Skin epidermis (tissue), 12 donors: ENCODE measurements around the gene PLK2.

Source experiments
- H3K27ac ChIP-seq, 21 experiments: fragments of 200-600 bp; sonication (generic) in 11 of 21; one replicate each; pipeline ENCODE4 v1.5.0; 2020; ENCODE audit warnings: mild to moderate bottlenecking in 3 of 21, inconsistent platforms in 2 of 21, moderate library complexity in 2 of 21
- H3K4me3 ChIP-seq, 7 experiments: fragments of 200-600 bp; sonication (generic) in 2 of 7; one replicate each; pipeline ENCODE4 v1.5.0; 2020; ENCODE audit warnings: inconsistent platforms in 2 of 7, mild to moderate bottlenecking in 2 of 7, moderate library complexity in 1 of 7

PLK2 gene

DNA sequence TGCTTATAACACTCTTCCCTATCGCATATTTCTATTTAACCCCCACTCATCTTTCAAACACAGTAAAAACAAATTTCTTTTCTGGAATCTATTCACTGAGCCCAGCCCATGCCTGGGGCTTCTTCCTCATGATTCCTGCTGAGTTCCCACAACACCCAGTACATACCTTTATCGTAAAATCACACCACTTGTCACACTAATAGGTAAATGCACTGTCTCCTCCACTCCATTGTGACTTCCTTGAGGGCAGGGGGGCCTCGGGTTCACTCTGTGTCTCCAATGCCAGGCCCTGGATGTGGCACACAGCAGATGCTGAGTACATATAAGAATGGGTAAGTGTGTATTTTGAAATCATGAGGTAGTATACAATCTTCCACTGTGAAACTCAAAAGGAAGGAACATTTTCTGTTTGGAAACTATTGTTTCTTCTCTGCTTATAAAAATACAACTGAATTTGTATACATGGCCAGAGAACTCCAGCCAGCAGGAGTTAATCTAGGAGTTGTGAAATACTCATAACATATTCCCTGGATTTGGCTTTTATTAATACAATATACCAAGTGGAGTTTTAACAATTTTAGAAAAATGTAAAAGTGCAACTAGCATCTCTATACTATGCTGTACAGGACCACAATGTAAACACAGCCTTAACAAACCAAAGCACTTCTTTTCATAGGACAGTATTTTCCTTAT, 7.2 kb downstream of the PLK2 start:
- Histone ChIP-seq H3K4me3 (no peak overlapping the region), H3K27ac (peak overlapping the region in 2 of 21 experiments; percentile 8 to 15)

DNA sequence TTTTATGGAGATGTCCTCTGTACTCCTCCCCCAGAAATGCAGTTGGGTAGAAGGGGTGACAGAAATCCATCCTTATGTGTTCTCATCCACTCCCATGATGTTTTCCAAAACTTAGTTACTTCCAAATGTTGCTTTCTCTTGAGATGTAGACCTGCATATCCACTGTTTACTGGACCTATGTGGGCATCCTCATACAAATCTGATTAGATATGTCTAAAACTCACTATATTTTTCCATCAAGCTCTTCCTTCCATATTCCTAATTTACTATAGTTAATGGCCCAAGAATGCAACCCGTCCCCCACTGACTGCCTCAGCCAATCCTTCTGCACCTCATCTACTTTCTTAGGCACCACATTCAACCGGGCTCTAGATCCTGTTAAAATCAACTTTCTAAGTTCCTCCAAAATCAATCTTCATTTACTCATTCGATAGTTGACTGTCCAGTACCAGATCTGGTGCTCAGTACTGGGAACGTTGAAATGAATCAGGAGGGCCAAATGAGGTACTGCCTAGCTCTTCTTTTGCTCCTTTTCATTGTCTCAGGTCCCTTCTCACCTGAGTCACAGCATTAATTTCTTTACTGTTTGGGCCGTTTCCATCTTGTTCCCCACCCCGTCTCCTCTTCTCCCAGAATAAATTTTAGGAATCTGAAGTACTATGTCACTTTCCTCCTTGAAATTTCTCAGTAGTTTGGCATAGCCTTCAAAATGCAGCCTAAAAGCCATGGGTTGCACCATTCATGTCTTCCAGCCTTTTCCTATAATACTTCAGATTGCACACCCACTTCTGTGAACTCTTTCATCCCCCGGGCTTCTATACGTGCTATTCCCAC, 7.9 kb downstream of the PLK2 start:
- peak overlapping the region in 2 of 21 experiments; percentile 2 to 19 for H3K27ac ChIP-seq
- no peak overlapping the region for H3K4me3 ChIP-seq

DNA sequence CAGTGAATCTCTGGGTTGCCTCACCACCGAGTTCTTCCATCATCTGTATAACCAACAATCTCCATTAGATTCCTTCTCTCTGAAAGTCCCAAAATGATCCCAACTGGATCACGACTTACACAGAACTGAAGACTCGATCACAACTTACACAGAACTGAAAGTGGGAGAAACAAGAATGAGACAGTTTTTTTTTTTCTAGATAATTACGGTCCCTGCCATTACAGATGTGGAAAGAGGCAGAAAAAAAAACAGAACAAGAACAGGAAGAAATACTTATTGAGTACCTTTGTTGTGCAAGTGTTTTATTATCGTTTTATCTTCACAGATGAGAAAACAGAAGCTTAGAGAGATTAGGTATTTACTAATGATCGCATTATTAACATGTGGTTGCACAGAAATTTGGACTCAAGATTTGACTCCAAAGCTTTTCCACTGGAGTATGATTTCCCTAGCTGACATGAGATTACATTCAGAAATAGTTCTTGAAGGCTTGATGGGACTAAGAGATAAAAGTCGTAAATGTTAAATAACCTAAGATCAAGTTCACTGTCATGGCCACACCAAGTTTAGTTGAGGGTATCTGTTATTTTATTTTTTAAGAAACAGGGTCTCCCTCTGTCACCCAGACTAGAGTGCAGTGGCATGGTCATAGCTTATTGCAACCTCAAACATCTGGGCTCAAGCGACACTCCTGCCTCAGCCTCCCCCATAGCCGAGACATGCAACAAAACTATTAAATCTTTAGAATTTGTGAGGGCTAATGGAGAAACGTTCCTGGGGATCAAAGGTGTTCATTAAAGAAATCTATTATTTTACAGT, 8.9 kb downstream of the PLK2 start:
- Histone ChIP-seq H3K4me3 (no peak overlapping the region), H3K27ac (no peak overlapping the region)

DNA sequence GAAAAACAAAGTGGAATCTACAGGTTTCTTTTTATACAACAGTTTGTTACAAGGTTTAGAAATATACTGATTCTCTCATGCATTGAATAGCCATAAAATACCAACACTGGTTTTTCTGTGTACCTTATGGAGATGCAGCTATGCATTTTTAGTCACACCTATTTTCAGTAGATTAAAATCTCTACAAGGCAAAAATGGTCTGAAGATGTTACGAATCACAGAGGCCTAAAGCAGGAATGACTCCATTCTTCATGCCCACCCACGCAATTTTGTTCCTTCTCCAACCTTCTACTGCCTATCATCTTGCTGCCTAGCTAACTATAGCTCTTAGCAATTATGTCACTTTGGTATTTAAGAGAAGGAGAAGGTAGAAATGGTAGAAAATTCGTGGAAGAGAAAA, 9.9 kb downstream of the PLK2 start:
- no peak overlapping the region for H3K4me3 ChIP-seq
- no peak overlapping the region for H3K27ac ChIP-seq

DNA sequence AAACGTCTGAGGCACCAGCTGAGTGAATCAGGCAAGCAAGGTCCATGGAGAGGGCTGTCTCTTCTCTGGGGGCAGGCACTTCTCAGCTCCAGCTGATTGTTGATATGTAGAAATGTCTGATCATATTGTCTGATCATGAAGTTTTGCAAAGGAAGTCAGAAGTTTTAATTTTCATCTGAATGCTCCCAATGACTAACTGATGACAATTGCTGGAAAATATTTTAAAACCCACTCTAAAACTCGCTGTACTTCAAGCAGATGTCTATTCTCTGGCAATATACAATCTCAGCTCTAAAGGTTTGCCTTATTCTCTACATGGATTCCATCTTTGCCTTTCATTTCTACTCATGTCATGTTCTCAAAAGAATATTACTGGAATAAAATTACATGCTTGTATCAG, 12.7 kb downstream of the PLK2 start:
- no peak overlapping the region for H3K4me3 ChIP-seq
- no peak overlapping the region for H3K27ac ChIP-seq

DNA sequence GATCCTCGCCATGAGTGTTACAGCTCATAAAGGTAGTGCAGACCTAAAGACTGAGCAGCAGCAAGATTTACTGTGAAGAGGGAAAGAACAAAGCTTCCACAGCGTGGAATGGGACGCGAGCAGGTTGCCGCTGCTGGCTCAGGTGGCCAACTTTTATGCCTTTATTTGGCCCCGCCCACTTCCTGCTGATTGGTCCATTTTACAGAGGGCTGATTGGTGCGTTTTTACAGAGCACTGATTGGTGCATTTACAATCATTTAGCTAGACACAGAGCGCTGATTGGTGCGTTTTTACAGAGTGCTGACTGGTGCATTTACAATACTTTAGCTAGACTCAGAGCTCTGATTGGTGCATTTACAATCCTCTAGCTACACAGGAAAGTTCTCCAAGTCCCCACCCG, 13.9 kb downstream of the PLK2 start:
- no peak overlapping the region for H3K4me3 ChIP-seq
- no peak overlapping the region for H3K27ac ChIP-seq

DNA sequence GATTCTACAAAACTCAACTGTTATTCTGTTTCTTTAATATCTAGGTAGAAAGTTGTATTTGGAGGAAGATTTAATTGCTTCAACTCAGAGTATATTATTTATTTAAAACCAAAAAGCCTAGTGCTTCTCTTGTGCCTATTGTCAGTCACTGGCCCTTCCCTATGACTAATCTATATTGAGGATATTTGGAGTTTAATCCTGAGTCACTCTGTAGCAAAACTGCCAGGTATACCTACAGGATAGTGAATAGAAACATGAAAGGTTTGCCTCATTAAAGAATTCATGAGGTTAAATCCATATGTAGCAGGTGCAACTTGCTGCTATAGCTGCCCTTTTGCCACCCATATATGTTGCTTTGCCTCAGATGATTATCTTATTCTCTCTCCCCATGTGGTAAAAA, 15.1 kb downstream of the PLK2 start:
- H3K27ac ChIP-seq, result no peak overlapping the region
- no peak overlapping the region for H3K4me3 ChIP-seq

DNA sequence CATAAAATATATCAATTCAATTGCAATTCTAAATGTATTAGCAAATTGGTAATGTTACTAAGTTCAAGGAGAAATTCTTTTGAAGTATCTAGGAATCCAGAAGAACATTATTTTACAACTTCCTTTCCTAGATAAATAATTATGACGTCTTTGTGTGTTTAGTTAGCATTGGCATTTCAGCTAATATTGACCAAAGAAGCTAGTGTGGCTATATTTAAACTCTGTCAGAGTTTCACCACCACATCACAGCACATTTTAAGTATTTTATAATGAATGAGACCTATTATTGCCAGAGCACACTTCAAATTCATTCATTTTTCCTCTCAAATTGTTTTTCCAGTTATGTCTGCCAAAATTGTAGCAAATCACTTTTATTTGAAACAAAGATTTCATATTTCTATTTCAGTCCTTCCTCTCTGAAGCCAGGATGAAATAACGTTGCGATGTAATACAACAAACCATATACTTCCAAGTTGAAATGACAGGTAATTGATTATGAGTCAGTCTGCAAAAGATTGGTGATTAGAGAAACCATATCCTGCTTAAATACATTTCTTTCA, 18.9 kb downstream of the PLK2 start:
- Histone ChIP-seq H3K27ac (no peak overlapping the region), H3K4me3 (no peak overlapping the region)

DNA sequence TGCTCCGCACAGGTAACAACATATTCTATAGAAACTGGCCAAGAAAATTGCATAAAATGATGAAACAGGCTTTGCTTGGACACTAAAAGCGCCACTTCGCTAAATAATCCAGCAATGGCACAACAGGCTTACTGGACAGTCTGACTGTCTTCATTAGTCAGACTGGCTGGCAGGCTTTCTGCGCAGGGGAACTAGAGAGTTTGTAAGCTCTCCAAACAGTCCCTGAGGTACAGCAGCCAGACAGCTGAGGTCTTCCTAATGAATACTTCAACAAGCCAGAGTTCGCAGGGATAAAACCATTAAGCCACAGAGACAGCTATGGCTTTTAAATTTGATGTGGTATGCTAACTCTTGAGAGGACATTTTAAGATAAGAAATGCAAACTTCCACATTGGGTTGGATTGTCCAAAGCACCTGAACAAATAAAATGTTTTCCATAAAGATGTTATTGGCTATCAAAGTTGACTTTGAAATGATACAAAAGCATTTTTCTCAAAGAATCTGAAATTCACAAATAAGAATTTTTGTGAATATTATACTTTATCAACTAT, 20.7 kb downstream of the PLK2 start:
- Histone ChIP-seq H3K27ac (no peak overlapping the region), H3K4me3 (no peak overlapping the region)

DNA sequence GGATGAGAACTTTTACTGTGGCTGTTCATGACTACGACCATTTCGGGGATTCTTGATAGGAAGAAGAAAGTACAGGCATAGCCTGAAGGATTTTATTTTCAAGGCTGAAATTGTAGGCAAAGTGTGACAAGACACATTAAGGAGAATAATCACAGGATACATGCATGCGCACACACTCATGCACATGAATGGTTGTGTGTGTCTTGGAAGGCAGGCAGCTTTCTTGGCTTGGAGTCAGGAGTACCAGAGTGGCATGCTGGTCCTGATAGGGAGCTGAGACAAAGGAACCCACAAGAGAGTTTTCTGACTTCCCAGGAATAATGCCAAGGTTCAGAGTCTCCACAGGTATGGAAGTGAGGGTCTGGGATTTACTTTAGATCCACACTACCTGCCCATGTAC, 22.2 kb downstream of the PLK2 start:
- Histone ChIP-seq H3K27ac (no peak overlapping the region), H3K4me3 (no peak overlapping the region)

DNA sequence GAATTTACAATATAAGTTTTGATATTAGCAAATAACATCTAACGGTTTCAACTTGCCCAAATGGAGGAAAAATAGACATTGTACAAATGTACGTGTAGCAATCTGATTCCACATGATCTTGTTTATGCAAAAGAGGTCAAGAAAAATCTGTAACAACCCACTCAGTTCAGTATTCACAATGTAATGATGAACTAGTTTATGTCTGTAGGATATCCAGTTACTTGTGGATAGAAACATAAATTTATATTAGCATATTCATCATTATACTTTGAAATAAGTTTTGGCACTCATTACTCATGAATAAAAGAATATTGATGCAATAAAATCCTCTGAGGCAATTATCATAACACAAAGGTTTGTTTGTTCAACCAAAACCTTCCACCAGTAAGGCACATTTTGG, 28.1 kb downstream of the PLK2 start:
- Histone ChIP-seq H3K4me3 (no peak overlapping the region), H3K27ac (no peak overlapping the region)

DNA sequence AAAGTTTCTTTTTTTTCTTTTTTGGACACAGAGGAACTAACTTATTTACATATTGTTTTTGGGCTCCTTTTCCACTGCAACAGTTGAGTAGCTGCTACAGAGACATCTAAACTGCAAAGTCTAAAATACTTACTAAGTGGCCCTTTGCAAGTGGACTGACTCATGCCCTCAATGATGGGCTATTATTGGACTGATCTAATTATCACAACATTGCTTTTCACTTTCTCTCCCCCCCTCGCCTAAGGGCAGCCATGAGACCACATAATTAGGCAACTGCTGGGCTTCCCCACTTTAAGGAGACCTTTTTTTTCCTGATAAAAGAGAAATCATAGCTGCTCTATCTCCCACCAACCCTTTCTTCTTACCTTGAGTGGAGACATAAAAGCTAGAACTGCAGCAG, 47.0 kb downstream of the PLK2 start:
- Histone ChIP-seq H3K4me3 (no peak overlapping the region), H3K27ac (no peak overlapping the region)

DNA sequence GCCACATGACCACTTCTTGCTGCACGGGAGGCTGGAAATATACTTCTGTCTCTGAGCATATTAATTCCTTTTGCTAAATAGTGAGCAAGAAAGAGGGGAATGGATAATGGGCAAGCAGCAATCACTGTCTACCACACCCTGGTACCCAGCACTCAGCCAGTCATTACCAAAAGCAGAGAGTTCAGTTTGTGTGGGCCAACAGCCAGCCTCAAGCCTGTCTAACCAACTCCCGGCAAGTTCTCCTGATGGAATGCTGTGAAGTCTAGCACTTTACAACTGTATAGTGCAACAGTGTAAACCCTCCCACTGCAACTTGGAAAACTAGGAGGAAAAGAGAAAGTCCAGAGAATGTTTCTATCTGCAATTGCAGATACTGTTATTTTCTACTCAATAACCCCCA, 47.8 kb downstream of the PLK2 start:
- Histone ChIP-seq H3K27ac (peak overlapping the region in 4 of 21 experiments; percentile 7 to 72 (median 58)), H3K4me3 (no peak overlapping the region)

DNA sequence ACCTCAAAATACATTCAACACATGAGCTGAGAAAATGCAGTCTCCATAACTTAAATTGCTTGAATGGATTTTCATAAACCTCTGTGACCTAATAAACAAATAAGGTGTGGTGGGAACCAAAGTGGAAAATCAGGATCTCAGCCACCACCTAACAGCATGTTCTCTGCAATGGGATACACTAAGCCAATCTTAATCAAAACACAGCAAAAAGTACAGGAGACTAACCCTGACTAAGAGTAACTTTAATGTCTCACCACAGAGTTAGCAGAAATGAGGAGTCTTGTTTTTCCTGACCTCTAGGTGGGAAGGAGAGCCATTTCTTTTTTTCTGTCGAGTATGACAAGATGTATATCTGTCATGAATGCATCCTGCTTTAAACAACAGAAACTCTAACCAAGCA, 48.5 kb downstream of the PLK2 start:
- Histone ChIP-seq H3K27ac (peak overlapping the region in 7 of 21 experiments; percentile 1 to 72 (median 10)), H3K4me3 (no peak overlapping the region)

DNA sequence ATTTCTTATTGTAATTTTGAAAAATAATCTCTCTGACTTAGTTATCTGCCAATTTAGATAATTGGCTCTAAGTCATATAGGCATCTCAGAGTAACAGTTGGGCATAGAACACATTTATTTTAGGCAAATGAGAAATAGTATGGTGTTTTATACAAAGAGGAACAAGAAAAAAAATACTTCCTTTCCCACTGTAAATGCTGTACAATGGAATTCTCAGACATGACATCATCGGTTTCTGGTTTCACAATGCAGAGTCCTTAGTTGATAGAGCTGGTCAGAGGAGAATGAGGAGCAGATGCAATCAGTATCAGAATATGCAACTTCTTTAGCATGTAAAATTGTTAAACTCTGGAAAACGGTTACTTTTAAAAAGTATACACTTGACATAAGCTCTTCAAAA, 49.4 kb downstream of the PLK2 start:
- Histone ChIP-seq H3K4me3 (no peak overlapping the region), H3K27ac (peak overlapping the region in 6 of 21 experiments; percentile 10 to 72 (median 52))

DNA sequence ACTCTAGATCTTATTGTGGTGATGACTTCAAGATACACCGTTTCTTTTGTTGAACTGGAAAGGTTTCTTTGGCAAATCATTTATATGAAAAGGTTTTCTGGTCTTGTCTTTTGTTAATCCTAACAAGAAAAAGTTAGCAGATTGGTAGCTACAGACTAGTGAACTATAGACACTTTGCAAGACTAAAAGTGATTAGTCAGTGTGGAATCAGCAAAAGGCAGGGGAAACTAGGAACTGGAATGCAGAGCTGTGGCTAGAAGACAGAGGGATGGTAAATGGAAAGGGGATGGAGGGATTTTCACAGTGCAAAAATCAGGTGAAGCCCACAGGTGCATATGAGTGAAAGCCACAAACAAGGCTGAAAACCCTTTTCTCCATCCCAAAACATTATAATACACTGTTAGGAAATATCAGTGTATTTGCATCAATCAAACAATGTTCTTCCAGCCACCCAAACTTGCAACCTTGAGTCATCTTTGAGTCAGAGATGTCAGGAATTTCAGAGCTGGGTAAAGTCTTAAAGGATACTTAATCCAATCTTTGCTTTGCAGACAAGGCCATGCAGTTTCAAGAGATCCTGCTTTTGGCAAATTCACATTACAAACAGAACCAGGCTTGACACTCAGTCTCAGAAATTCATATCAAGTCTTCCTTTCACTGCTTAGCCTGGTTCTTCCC, 52.7 kb downstream of the PLK2 start:
- Histone ChIP-seq H3K4me3 (no peak overlapping the region), H3K27ac (peak overlapping the region in 9 of 21 experiments; percentile 14 to 60 (median 48))

DNA sequence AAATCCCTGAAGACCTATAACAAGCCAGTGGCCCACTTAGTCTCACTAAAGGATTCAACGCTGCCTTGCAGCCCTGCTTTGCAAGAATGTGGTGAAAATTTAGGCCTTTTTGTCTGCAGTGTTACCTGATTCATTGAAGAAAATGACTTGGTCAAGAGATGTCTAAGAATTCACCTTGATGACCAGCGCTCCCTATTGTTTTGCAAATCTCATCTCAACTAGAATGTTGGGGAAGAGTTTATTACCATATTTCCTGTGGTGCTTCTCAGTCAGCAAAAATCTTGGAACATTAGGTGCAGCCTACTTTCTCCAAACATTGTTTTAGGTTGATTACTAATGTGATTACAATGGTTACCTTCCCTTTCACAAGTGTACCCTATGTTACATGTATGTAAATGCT, 53.5 kb downstream of the PLK2 start:
- peak overlapping the region in 5 of 21 experiments; percentile 13 to 60 (median 48) for H3K27ac ChIP-seq

DNA sequence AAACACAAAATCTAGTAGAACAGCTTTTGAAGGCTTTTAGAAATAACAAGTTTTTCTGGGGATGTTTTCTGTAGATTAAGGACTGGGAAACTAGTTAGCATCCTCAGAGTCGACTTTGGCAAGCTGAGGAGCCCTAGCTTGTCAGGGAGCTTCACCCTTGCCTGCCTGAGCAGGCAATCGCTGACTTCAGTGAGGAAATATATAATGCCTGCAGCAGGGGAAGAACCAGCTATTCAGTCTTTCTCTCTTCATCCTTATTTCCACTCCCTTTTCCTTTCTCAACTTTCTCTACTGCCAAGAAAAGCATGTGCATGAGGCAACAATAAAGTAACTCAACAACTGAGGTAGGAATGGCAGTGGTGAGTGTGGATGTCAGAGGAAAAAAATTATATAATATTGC, 54.7 kb downstream of the PLK2 start:
- no peak overlapping the region for H3K4me3 ChIP-seq
- peak overlapping the region in 11 of 21 experiments; percentile 5 to 67 (median 34) for H3K27ac ChIP-seq

More for the DNA sequence above, 53.5 kb downstream of the PLK2 start:
- H3K4me3 ChIP-seq, result no peak overlapping the region

DNA sequence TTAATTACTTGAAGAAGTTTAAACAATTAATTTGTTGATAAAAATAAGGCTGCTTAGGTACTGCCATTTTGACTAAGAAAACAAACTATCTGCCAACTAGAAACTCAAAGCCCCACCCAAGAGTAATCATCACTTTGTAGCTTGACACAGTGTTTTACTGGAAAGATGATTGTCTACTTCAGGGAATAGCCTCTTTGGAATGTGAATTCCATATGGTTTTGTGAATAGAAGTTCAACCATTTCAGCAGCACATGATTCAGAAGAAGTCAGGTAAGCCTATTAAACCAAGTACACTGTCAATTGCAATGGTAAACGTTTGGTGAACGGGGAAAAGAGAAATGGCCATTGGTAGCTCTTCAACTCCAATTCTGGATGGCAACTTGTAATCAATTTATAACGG, 55.2 kb downstream of the PLK2 start:
- Histone ChIP-seq H3K27ac (peak overlapping the region in 11 of 21 experiments; percentile 5 to 67 (median 34)), H3K4me3 (no peak overlapping the region)
